Measurements from ENCODE around the gene COL4A1. TPM values are rescaled to one million over a fixed set of nuclear protein-coding genes. Genes with fewer than 3 reads are reported as not detected.

Gene COL4A1
- polyA plus RNA-seq, 1 of the 3 experiments (the other 2 are of a cell fraction) = 30.3 TPM

DNA sequence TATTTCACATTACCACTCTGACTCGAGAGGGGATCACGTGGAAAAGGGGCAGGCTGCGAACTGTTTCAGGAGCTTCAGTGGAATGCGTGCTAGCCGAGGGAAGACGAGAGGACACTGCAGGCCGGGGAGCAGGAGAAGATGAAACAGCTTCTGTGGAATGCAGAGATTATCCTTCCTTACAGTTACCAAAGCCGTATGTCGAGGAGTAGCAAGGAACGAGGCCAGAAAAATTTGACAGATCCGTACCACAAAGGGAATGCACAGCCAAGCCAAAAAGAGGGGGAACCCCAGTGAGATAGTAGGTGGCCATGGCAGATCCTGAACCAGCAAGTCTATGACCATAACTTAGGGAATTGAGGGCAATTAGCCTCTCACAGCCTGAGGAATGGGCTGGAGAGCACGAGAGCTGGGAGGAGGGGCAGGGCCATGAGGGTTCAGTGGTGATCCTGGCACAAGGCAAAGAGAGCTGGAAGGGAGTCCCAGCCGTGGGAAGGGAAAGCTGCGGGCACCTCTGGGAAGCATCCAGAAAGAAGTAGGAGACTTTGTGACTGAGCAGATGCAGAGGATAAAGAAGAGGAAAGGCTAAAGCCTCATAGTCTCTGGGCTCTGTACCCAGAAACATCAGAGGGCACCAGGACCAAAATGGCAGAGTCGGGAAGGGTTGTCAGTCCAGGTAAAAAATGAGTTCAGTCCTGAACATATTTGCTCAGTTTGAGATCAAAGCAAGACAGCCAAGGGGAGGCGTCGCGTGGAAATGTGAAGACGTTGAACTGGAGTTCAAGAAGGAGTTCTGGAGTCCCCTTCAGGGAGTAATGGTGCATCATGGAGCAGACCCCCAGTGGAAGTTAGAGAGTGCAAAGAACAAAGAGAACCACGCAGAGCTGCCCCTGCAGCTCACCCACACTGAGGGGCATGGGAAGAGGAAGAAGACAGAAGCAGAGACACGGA is 5.1 kb downstream of the COL4A1 start:
- CTCF ChIA-PET = interaction anchor here (1.0 to 1.4 kb wide), 3 partner anchors 63 to 109 kb away, joined by 3 read pairs; no protein-coding TSS in a partner anchor
- no peaks in the 10 kb centered on the region for H3K9me3 ChIP-seq
- no peak for TF ChIP-seq CHD2 (IDR thresholded peaks at IDR 0.05; ENCODE audit: low read length, partially characterized antibody)
- no peak for TF ChIP-seq POLR2AphosphoS5 (IDR thresholded peaks at IDR 0.05; ENCODE audit: low read depth, low read length)
- TF ChIP-seq NFIC (IDR thresholded peaks at IDR 0.05; ENCODE audit: borderline replicate concordance) = no peak
- TF ChIP-seq ZBTB33 (IDR thresholded peaks at IDR 0.05; ENCODE audit: borderline replicate concordance, low read depth) = no peak
- TF ChIP-seq SIN3A (IDR thresholded peaks at IDR 0.05; ENCODE audit: borderline replicate concordance, low read depth, low read length) = no peak
- TF ChIP-seq RCOR1 (IDR thresholded peaks at IDR 0.05; ENCODE audit: low read length) = no peak
- TF ChIP-seq USF2 (IDR thresholded peaks at IDR 0.05; ENCODE audit: borderline replicate concordance, low read depth, low read length) = no peak
- TF ChIP-seq, protein P1, sequence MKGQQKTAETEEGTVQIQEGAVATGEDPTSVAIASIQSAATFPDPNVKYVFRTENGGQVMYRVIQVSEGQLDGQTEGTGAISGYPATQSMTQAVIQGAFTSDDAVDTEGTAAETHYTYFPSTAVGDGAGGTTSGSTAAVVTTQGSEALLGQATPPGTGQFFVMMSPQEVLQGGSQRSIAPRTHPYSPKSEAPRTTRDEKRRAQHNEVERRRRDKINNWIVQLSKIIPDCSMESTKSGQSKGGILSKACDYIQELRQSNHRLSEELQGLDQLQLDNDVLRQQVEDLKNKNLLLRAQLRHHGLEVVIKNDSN (IDR thresholded peaks at IDR 0.05; ENCODE audit: borderline replicate concordance, low read depth) = no peak
- TF ChIP-seq RFX5 (IDR thresholded peaks at IDR 0.05; ENCODE audit: low read length) = no peak
- TF ChIP-seq TAF1 (IDR thresholded peaks at IDR 0.05; ENCODE audit: borderline replicate concordance, low read depth, low read length) = no peak
- TF ChIP-seq RAD21 (IDR thresholded peaks at IDR 0.05; ENCODE audit: low read length) = no peak
- no peak for TF ChIP-seq MXI1 (IDR thresholded peaks at IDR 0.05; ENCODE audit: low read depth, low read length)
- TF ChIP-seq EZH2phosphoT487 (IDR thresholded peaks at IDR 0.05; ENCODE audit: borderline replicate concordance, low read depth) = no peak
- no peak for TF ChIP-seq IRF3 (IDR thresholded peaks at IDR 0.05; ENCODE audit: low read depth, low read length)
- TF ChIP-seq, protein P2, sequence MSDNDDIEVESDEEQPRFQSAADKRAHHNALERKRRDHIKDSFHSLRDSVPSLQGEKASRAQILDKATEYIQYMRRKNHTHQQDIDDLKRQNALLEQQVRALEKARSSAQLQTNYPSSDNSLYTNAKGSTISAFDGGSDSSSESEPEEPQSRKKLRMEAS (IDR thresholded peaks at IDR 0.05; ENCODE audit: low read depth) = no peak
- TF ChIP-seq MEF2A (IDR thresholded peaks at IDR 0.05; ENCODE audit: borderline replicate concordance, low read depth) = no peak
- no peak for TF ChIP-seq JUND (IDR thresholded peaks at IDR 0.05)
- TF ChIP-seq GATA2 (CRISPR knock-in tag; IDR thresholded peaks at IDR 0.05) = no peak
- H3K9ac ChIP-seq = no peak overlapping the region
- H2AFZ ChIP-seq (ENCODE audit: low read depth) = no peak overlapping the region
- WGBS (ENCODE audit: low lambda C conversion rate) = 88% methylated on average over 21 of the region's 21 CpGs
- H3K36me3 ChIP-seq (replicated peaks in 1 of 2; ENCODE audit: control insufficient read depth in 1 of 2, insufficient read depth in 2 of 2, low read length in 1 of 2) = peaks cover 0 to 7% of the 10 kb centered on the region in 2 experiments
- peaks cover 8% of the 10 kb centered on the region for H3F3A ChIP-seq (replicated peaks; ENCODE audit: insufficient read depth)
- POLR2A ChIA-PET = no interaction called here
- peaks cover 23% of the 10 kb centered on the region; the same call in 1 of the 2 replicates for H4K20me1 ChIP-seq (ENCODE audit: insufficient read depth)
- peaks cover 29 to 34% of the 10 kb centered on the region in 2 experiments; a peak in 3 of 4 replicates for H3K4me1 ChIP-seq (ENCODE audit: control insufficient read depth in 1 of 2, insufficient read depth in 2 of 2, low read depth in 1 of 2, low read length in 1 of 2)
- DNase-seq = no peak
- H3K4me3 ChIP-seq (ENCODE audit: low read depth in 2 of 2, low read length in 1 of 2) = no peak overlapping the region
- H3K27ac ChIP-seq (ENCODE audit: low read depth in 2 of 2, low read length in 1 of 2) = no peak overlapping the region
- no peaks in the 10 kb centered on the region for H3K9me2 ChIP-seq
- no peak overlapping the region for H3K4me2 ChIP-seq
- peaks cover 99% of the 10 kb centered on the region for H3K79me2 ChIP-seq (ENCODE audit: insufficient read depth)
- no peaks in the 10 kb centered on the region for H3K27me3 ChIP-seq (ENCODE audit: insufficient read depth)
